Stimulated activated CD4-positive, alpha-beta T cell treated with anti-CD3 and anti-CD28 coated beads, Interleukin-12 subunit alpha, Interleukin-12 subunit beta, amount 100 ng/mL, for 48 hours (primary cell): Measurements from ENCODE around the gene SPDEF.

Source experiments
- DNase-seq, 3 donors: peaks; one replicate each; pipeline ENCODE4 v3.0.0-alpha.2; 2020; ENCODE audit warnings: low read depth in 2 of 3, low spot score in 1 of 3

Gene SPDEF

DNA sequence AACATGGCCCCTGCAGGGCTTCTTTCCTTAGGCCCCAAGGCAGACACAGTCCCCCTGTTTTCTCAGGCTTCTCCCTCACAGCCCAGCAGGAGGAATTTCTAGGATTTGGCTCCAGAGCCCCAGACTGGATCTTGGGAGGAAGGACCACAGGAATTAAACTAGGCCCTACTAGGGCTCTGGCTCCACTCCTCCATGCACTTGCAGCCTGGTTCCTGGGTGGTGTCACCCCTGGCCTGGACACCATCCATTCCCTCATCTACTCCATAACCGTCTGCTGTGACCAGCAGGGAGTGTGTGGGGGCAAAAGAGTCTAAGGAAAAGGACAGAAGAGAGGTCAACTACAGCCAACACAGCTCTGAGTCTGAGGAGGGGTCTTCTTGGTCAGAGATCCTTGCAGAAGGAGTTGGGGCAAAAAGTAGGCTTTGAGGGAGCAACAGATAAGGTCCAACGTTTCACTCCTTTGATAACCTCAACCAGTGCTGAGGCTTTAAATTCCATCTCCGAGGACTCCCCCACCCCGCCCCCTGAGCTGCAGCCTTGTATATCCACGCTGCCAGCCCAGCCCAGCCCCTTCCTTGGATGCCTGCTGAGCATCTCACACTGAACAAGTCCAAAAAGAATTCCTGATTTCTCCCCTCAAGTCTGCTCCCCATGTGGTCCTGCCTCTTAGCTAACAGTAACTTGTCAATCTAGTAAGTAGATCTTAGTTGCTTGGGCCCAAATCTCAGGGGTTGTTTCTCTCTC, 27.9 kb upstream of the SPDEF start:
- DNase-seq: no peak

DNA sequence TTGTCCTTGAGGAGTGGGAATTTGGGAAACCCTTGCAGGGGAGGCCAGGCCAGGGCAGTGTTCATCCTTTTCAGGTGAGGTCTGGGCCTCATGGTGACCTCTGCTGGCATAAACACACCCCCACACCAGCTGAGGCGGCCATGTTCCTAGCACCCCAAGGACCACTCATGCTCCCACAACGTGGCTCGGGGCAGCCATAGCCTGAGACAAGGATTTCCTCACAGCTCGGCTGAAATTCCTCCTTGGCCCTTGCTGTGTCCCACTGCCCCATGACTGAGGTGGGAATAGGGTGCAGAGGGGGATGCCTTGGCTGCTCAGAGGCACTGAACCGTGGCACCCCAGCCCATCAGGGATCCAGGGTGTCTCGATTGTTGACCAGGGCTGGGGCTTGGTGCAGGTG, 27.3 kb upstream of the SPDEF start:
- peak in 1 of 3 donors; percentile 8 for DNase-seq

DNA sequence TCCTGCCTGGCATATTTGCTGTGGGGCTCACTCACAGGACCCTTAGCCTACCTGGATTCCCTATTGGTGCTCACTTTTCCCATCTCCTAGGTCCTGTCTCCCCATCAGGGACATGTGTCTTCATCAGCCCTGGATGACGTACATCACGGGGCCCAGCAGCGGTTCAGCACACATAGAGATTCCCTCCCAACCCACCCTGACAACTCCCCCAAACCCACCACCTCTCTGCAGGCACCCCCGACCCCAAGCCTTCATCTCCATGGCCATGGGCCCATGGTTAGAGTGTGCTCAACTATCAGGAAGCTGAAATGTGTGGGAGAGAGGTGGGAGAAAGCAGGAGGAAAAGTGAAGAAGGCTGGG, 25.4 kb upstream of the SPDEF start:
- no peak for DNase-seq

DNA sequence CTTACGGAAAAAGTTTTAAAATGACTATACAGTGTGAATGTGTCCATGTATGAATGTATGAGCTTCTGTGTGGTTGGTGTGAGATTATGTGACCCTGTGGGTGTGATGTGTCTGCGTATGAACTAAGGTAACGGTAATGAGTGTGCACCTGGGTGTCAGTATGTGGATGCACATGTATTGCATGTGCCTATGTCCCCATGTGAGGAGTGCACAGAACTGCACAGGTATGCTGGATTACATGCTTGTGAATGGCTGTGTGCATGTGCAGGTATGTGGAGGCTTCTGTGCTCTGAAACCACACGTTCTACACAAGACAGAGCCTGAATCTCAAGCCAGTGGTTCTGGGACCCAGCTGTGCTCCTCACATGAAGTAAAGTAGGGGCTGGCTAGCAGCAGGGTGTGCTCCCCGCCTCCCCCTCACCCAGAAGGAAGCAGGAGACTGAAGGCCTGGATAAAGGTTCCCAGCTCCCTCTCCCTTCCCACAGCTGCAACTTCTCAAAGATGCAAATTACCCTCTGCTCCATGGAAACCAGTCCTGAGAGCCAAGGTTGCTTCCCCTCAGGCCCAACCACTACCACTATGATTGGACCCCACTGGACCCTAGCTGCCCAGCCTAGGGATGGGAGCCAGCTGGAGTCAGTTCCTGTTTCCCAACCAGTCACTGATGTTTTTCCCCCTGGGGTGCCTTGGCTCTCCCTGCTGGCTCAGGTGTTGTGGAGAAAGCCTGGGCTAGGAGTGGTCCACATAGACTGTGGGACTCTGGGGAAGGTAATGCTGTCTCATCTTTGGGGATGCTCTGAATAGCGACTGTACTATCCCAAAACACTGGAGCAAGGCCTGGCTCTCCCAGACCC, 24.8 kb upstream of the SPDEF start:
- DNase-seq: no peak

DNA sequence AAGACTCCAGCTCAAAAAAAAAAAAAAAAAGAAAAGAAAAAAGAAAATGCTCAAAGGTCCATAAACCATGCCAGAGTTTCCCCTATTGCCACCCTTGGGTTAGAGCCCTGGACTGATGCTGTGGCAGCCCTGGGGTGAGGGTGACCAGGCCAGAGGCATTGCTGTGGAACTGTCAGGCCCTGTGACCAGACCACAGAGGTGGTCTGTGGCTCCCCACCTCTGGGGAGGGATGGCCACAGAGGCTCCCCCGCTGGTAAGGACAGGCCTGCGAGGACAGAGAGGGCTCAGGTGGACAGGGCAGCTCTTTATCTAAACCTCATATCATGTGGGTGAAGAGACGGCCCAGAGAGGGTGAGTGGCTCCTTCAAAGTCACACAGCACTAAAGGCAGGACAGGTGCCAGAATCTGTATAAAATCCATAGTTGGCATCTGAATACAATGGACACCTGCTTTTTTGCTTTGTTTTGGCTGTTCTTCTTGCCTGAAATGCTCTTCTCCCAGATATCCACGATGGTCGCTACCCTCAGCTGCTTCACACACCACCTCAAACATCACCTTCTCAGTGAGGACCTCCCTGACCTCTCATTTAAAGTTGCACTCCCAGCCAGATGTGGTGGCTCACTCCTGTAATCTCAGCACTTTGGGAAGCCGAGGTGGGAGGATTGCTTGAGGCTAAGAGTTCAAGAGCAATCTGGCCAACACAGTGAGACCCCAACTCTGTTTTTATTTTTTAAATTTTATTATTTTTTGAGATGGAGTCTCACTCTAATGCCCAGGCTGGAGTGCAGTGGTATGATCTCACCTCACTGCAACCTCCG, 22.5 kb upstream of the SPDEF start:
- DNase-seq: no peak

DNA sequence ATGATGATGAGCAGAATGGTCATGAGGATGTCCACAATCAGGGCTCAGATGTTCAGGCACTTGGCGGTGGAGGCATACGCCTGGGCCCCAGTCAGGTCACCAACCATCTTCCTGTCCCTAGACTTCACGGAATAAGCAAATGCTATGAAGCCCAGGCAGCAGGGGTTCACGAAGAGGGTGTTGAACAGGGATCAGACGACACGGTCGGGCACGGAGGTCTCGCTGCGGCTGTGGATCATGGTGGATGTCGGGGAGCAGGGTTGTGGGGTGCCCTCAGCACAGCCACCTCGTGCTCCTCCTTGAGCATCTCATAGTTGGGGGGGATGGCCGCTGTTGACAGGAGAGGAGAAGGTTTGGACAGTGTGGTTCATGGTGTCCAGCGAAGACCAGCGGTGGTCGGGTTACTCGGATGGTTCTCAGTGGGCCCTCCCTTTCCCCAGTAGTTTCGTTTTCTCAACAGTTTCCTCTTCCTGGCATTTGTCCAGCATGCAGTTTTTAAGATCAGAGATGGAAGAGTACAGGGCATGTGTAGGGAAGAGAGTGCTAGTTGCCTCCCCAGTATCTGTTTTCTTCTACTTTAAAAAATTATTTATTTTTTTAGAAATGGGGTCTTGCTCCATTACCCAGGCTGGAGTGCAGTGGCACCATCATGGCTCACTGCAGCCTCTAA, 20.3 kb upstream of the SPDEF start:
- DNase-seq: no peak

DNA sequence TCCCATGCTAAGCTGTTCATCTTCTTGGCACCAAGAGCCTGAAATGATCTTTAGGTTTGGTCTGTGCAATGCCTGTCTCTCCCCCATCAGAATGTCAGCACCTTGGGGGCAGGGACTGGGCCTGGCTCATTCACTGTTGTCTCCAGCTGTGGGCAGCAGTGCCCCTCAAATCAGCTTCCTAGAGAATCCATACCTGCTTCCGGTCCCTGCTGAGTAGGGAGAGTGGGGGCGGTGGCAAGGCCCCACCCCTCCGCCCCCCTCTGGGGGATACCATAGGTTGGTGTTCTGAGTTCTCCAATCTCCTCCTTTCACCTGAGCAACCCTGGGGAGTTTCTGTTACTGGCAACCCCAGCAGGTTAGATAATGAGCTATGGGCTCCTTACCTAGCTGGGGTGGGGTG, 19.2 kb upstream of the SPDEF start:
- DNase-seq: no peak

DNA sequence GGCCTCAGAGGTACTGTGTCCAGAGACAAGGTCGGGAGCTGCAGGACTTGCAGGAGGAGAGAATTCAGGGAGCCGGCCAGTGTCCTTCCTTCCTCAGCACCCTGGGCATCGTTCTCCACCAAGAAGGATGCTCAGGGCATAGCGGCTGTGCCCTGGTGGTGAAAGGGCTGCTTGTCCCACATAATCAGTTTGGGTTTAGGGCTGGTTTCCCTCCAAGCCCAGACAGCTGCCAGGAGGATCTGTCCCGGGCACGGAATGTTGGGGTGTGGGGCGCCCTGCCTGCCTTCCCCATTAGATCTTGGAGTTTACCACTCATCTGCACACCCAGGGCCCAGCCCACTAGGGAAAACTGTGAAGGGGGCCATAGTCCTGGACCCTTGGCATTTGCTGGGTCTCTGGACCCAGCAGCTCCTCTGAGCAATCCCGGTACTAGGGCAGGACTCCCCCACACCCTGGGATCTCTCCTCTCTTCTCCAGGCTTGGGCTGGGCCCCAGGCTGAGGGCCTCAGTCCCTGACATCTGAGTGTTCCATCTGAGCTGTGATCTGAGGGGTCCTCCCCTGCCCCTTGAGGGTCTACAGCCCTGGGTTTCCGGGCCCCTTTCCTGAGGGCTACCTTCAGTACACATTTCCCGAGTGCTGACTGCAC, 18.6 kb upstream of the SPDEF start:
- no peak for DNase-seq

DNA sequence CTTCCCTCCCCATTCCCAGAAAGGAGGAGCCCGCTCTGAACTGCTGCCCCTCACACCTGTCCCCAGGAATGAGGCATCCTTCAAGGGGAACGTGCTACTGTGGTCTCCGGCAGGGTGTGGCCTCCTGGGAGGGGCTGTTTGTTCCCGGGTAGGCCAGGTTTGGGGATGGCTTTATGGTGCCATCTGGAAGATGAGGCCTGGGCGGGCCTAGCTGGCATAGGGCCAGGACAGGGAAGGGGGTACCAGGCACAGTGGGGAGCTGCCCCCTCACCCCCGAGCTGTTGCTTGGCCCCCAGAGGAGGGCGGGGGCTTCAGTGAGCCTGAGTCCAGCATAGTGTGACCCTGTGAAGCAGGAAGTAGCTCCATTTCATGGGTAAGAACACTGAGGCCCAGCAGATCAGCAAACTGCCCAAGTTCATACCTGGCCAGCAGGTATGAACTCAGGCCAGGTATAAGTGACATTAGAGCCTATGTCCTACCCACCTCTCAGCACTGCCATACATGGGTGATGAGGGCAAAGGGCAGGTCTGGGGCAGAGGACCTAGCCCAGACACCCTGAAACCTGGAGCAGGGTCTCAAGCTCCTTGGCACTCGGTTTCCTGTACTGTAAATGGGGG, 17.5 kb upstream of the SPDEF start:
- no peak for DNase-seq

DNA sequence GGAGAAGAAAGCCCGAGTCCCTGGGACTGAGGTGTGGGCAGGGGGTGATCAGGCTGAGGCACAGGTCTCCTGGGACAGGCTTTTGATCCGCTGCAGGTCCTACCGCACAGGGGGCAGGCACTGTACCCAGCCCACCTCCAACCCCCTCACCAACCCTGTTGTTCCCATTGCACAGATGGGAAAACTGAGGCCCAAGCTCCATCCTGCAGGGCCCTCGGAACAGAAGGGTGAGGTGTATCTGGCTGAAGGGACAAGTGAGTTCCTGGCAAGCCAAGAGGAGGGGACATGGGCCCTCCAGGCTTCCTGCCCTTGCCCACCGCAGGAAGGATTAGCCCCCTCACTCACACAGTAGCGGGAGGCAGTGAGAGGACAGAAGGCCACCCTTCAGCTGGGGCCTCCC, 16.5 kb upstream of the SPDEF start:
- no peak for DNase-seq

DNA sequence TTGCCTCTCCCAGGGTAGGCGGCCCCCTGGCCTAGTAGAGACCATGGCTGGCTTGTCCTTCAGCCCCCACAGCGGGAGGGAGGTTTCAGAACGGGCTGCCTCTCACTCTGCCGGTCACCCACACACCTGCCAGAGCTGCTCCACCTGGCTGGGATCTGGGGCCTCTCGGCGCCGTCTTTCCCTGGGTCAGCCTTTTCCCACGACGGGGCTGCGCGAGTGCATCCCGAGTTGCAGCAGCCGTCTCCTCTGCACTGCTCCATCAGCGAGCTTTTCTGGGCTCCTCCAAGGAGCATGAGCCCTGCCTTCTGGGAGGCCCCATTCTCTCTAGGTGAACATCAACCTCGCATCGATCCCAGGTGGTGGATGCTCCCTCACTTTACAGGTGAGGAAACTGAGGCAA, 15.9 kb upstream of the SPDEF start:
- no peak for DNase-seq

DNA sequence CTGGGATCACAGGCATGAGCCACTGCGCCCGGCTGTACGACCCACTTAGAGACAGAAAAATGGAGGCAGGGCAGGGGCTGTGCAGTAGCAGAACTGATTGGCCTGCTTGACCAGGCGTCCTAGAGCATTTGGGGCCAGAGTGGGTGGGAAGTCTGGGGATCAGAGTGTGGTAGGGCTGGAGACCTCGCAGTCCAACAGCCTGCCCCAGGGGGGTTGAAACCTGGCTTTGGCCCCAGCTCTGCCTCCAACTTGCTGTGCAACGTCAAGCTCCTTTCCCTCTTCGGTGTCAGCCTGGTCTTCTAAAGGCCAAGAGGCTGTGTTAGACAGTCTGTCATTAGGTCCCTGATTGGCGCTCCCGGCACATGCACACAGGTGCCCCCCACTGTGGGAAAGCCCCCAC, 15.3 kb upstream of the SPDEF start:
- no peak for DNase-seq

DNA sequence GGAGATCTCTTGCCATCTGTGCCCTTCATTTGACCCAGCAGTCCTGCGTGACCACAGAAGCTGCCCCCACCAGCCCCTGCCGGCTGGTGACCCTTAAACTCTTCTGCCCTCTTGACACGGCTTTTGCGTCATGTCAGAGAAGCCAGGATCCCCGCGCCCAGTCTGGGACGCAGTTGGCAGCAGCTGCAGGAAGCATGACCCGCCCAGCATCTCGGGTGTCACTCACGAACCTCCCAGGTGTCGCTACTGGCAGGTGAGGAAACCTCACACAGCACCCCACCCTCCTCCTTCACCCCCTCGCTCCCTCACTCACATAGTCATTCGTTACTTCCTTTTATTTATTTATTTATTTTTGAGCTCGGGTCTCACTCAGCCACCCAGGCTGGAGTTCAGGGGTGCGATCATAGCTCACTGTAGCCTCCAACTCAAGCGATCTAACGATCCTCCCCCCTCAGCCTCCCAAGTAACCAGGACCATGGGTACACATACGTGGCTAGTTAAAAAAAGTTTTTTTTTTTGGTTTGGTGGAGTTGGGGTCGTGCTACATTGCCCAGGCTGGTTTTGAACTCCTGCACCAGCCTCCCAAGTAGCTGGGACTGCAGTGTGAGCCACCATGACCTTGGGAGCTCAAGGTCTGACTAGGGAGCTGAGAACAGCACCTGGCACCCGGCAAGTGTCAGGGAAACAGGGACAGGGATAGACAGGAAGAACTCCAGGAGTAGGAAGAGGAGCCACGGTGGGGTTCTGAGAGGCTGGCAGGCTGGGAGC, 14.1 kb upstream of the SPDEF start:
- no peak for DNase-seq

DNA sequence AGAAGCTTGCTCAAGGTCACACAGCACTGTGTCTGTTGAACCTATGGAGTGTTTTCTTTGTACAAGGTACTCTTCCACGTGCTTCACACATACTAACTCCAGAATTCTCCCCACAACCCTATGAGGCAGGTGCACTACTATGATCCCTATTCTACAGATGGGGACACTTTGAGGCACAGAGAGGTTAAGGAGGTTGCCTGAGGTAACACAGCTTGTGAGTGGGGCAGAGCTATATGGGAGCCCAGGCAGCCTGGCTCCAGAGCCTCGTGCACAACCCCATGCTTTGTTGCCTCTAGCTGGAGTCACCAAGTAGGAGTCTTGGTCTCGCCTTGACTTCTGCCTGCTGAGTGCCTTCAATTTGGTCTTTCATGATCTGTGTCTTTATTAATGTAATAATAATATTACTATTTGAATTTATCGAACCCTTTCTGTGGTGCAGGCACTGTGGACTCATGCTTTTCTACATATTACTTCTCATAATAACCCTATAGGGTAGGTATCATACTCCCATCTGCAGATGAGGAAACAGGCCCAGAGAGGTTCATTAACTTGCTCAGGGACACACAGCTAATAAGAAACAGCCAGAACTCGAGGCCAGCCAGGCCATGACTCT, 13.3 kb upstream of the SPDEF start:
- DNase-seq: no peak

DNA sequence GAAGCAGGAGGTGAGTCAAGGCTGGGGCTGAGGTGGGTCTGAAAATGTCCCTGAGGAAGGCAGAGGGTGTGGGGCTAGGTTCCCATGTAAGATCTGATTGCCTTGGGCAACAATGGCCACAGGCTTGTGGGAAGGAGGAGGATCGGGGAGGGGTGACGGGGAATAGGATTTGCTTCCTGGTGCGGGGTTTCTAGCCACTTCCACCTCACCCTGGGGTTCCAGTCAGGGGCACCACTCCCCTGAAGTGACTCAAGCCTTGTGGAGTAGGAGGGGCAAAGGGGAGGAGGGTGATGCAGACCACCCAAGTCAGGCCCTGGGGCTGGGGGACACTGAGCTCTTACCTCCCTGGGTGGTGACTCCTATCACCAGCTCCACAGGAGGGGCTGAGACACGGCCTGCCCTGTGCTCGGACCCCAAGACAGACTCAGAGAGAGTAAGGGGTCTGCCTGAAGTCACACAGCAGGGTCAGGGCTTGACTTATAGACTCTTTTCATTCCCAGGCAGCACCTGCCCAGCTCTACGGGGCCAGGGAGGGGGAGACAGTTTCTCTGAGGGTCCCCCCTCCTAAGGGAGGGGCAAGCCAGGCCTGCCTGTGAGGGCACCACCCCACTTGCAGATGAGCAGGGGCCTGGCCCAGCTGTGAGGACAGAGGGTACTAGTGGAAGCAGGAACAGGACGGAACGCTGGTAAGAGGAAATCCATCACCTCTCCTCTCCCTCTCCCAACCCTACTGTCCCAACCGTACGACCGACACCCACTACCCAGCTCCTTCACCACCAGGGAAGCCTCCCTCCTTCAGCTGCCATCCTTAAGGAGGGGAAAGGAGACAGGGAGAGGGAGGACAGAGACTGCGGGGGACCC, 12.4 kb upstream of the SPDEF start:
- no peak for DNase-seq

DNA sequence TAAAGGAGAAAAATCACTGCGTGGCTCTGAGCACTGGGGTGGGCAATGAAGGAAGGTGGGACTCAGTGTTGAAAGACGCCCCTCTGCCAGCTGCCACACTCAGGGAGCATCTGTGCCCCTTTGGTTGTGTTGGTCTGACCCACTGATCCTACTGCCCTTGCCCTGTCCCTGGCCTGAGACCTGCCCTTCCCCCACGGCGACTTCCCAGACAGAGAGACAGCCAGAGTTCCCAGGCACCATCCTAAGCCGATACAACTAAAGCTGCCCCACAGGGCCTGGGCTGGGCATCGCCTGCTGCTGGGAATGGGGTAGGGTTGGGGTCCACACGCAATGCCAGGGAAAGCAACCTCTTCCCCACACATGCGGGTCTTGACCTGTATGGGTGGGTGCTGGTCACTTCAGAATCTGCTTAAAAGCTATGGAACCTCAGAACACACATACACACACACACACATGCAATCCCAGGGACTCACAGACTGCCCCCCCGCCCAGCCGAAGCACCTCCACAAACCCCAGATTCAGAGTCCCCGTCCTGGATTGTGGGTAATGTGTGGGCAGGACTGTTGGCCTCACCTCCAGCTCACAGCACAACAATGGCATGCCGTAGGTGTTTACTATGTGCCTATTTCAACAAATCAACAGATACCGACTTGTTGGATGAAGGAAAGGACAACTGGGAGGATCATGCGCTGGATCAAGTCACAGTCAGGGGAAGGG, 10.9 kb upstream of the SPDEF start:
- no peak for DNase-seq

DNA sequence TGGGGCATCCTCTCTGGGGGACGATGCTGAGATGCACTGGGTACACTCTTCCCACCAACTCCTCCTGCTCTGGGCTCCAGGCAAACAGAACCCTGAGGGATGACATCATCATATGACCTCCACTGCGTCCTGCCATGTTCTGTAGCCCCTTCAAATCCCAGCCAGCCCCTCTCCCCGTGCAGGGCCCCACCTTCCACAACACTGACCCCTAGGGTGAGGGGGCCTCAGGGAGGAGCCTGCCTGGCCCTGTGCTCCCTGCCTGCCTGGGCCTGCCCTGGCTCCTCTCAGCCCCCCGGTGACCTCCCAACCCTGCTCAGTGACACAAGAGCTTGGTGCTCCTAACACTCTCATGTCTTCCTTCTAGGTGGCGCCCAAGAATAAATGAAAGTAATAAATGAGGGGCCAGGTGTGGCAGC, 9.6 kb upstream of the SPDEF start:
- no peak for DNase-seq

DNA sequence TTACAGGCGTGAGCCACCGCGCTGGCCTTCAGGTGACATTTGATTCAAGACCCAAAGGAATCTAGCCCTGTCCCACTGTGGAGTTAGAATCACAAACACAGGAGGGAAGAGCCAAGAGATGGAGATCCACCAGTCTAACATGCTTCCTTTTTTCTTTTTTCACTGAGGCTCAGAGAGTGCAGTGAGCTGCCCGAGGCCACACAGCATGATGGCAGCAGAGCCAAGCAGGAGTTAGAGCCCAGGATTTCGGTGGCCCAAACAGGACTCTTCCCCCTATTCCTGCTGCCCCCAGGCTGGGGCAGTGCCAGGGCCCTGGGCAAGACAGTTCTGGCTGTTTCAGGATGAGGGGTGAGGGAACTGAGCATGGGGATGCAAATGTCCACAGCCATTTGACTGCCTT, 8.1 kb upstream of the SPDEF start:
- DNase-seq: no peak
